Osteoblast (primary cell): ENCODE measurements around the gene PSKH1. TPM values are rescaled to one million over a fixed set of nuclear protein-coding genes. Genes with fewer than 3 reads are reported as not detected.

ENCODE experiments used
- DNase-seq: peaks from one replicate; pipeline ENCODE4 v3.0.0; 2011; ENCODE audit warnings: low spot score, mixed read lengths; ENCODE audit not compliant: insufficient read length; ENCODE audit errors: missing footprints
- H2AFZ ChIP-seq: 2 replicates; pipeline ENCODE4 v1.6.0; 2011; ENCODE audit warnings: mild to moderate bottlenecking, low read length
- H3K27ac ChIP-seq: 2 replicates; pipeline ENCODE4 v1.5.1; 2011; ENCODE audit warnings: mild to moderate bottlenecking, low read depth, low read length, moderate library complexity
- H3K27me3 ChIP-seq: 2 replicates; pipeline ENCODE4 v1.6.0; 2012; ENCODE audit warnings: mild to moderate bottlenecking, control low read depth, inconsistent platforms, low read length, moderate library complexity; ENCODE audit not compliant: insufficient read depth
- H3K36me3 ChIP-seq: 2 replicates; pipeline ENCODE4 v1.5.1; 2011; ENCODE audit warnings: mild to moderate bottlenecking, low read length, control low read depth, moderate library complexity; ENCODE audit not compliant: insufficient read depth
- H3K4me1 ChIP-seq: 2 replicates; pipeline ENCODE4 v1.5.1; 2011; ENCODE audit warnings: mild to moderate bottlenecking, low read length, control low read depth, moderate library complexity; ENCODE audit not compliant: insufficient read depth
- H3K4me2 ChIP-seq: 2 replicates; pipeline ENCODE4 v1.6.0; 2011; ENCODE audit warnings: mild to moderate bottlenecking, low read length; ENCODE audit not compliant: insufficient read depth
- H3K4me3 ChIP-seq: fragments of 200-600 bp; sonication (generic); 3 replicates; pipeline ENCODE4 v1.5.1; 2012; ENCODE audit warnings: mild to moderate bottlenecking, low read length, inconsistent platforms; ENCODE audit not compliant: insufficient read depth
- H3K79me2 ChIP-seq: 2 replicates; pipeline ENCODE4 v1.6.0; 2012; ENCODE audit warnings: mild to moderate bottlenecking, low read length, control low read depth, inconsistent platforms; ENCODE audit not compliant: insufficient read depth
- H3K9me3 ChIP-seq: 2 replicates; pipeline ENCODE4 v1.5.1; 2011; ENCODE audit warnings: low read depth, low read length, control low read depth
- H4K20me1 ChIP-seq: 2 replicates; pipeline ENCODE4 v1.6.0; 2012; ENCODE audit warnings: mild to moderate bottlenecking, low read length, control low read depth; ENCODE audit not compliant: insufficient read depth
- total RNA-seq: library from RNA; depleted of rRNA; stranded (reverse); fragments of >200 nt; gene quantifications from 2 replicates; pipeline ENCODE4 v1.2.3, GENCODE V29; 2012
- TF ChIP-seq, protein P1 (sequence below): IDR thresholded peaks from 2 replicates; pipeline ENCODE4 v1.5.1; 2011; ENCODE audit warnings: mild to moderate bottlenecking, low read depth, low read length, moderate library complexity; ENCODE audit errors: extremely low read depth

PSKH1 gene
- total RNA-seq, 1 donor: 18.5 TPM

DNA sequence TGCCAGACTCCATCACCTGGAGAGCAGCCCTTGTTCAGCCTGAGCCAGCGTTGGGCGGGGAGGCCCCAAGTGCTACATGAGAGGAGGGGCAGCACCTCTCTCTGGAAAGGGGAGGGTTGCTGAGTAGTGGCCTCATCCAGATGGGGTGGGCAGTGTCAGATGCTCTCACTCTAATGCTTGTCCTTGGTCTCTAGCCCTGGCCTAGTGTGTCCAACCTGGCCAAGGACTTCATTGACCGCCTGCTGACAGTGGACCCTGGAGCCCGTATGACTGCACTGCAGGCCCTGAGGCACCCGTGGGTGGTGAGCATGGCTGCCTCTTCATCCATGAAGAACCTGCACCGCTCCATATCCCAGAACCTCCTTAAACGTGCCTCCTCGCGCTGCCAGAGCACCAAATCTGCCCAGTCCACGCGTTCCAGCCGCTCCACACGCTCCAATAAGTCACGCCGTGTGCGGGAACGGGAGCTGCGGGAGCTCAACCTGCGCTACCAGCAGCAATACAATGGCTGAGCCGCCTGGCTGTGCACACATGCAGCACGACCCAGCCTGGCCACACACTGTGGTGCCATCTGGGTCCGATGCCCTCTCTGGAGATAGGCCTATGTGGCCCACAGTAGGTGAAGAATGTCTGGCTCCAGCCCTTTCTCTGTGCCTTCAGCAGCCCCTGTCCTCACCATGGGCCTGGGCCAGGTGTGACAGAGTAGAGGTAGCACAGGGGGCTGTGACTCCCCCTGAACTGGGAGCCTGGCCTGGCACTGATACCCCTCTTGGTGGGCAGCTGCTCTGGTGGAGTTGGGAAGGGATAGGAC lies 34.3 kb downstream of the PSKH1 start:
- Histone ChIP-seq H3K27me3 (no peaks in the 10 kb centered on the region), H3K4me2 (no peak overlapping the region), H4K20me1 (peaks cover 56% of the 10 kb centered on the region), H3K79me2 (peaks cover 31% of the 10 kb centered on the region), H3K9me3 (no peaks in the 10 kb centered on the region), H3K36me3 (peaks cover 32% of the 10 kb centered on the region), H2AFZ (no peak overlapping the region), H3K4me1 (peaks cover 15% of the 10 kb centered on the region), H3K27ac (no peak overlapping the region), H3K4me3 (no peak overlapping the region)
- TF ChIP-seq, protein P1, sequence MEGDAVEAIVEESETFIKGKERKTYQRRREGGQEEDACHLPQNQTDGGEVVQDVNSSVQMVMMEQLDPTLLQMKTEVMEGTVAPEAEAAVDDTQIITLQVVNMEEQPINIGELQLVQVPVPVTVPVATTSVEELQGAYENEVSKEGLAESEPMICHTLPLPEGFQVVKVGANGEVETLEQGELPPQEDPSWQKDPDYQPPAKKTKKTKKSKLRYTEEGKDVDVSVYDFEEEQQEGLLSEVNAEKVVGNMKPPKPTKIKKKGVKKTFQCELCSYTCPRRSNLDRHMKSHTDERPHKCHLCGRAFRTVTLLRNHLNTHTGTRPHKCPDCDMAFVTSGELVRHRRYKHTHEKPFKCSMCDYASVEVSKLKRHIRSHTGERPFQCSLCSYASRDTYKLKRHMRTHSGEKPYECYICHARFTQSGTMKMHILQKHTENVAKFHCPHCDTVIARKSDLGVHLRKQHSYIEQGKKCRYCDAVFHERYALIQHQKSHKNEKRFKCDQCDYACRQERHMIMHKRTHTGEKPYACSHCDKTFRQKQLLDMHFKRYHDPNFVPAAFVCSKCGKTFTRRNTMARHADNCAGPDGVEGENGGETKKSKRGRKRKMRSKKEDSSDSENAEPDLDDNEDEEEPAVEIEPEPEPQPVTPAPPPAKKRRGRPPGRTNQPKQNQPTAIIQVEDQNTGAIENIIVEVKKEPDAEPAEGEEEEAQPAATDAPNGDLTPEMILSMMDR: no peak
- DNase-seq: peak; percentile 66

DNA sequence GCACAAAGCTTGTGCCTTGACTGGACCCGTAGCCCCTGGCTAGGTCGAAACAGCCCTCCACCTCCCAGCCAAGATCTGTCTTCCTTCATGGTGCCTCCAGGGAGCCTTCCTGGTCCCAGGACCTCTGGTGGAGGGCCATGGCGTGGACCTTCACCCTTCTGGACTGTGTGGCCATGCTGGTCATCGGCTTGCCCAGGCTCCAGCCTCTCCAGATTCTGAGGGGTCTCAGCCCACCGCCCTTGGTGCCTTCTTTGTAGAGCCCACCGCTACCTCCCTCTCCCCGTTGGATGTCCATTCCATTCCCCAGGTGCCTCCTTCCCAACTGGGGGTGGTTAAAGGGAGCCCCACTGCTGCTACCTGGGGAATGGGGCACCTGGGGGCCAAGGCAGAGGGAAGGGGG lies 35.1 kb downstream of the PSKH1 start:
- H3K27ac ChIP-seq: no peak overlapping the region
- H3K36me3 ChIP-seq: peaks cover 29% of the 10 kb centered on the region
- H2AFZ ChIP-seq: no peak overlapping the region
- H3K4me2 ChIP-seq: no peak overlapping the region
- TF ChIP-seq, protein P1: no peak
- DNase-seq: peak; percentile 37
- peaks cover 48% of the 10 kb centered on the region for H4K20me1 ChIP-seq
- no peaks in the 10 kb centered on the region for H3K9me3 ChIP-seq
- no peak overlapping the region for H3K4me3 ChIP-seq
- H3K27me3 ChIP-seq: no peaks in the 10 kb centered on the region
- peaks cover 23% of the 10 kb centered on the region for H3K79me2 ChIP-seq
- H3K4me1 ChIP-seq: peaks cover 15% of the 10 kb centered on the region

DNA sequence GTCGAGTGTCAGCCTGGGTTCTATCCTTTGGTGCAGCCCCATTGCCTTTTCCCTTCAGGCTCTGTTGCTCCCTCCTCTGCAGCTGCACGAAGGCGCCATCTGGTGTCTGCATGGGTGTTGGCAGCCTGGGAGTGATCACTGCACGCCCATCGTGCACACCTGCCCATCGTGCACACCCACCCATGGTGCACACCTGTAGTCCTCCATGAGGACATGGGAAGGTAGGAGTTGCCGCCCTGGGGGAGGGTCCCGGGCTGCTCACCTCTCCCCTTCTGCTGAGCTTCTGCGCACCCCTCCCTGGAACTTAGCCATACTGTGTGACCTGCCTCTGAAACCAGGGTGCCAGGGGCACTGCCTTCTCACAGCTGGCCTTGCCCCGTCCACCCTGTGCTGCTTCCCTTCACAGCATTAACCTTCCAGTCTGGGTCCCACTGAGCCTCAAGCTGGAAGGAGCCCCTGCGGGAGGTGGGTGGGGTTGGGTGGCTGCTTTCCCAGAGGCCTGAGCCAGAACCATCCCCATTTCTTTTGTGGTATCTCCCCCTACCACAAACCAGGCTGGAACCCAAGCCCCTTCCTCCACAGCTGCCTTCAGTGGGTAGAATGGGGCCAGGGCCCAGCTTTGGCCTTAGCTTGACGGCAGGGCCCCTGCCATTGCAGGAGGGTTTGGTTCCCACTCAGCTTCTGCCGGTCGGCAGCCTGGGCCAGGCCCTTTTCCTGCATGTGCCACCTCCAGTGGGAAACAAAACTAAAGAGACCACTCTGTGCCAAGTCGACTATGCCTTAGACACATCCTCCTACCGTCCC lies 35.7 kb downstream of the PSKH1 start:
- no peak overlapping the region for H3K4me2 ChIP-seq
- H3K4me1 ChIP-seq: peaks cover 15% of the 10 kb centered on the region
- peak; percentile 97 for DNase-seq
- no peaks in the 10 kb centered on the region for H3K27me3 ChIP-seq
- H3K27ac ChIP-seq: no peak overlapping the region
- H3K9me3 ChIP-seq: no peaks in the 10 kb centered on the region
- H3K4me3 ChIP-seq: no peak overlapping the region
- no peak overlapping the region for H2AFZ ChIP-seq
- TF ChIP-seq, protein P1: peak; percentile 94
- H3K36me3 ChIP-seq: peaks cover 30% of the 10 kb centered on the region
- peaks cover 20% of the 10 kb centered on the region for H3K79me2 ChIP-seq
- peaks cover 42% of the 10 kb centered on the region for H4K20me1 ChIP-seq

DNA sequence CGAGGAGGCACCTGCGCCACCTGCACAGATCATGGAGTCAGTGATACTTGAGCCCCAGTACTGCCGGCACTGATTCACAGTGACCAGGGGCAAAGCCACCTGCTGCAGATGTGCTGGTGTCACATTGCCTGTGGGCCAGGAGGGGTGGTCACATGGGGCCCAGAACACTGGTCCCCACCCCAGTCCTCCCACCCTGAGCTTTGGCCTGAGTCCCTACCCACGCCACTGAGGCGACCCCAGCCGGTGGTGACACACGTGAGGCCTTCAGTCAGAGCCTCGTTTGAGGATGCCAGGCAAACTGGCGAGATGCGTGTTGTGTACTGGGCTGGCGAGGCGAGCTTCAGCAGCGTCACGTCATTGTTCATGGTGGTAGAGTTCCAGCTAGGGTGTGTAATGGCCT lies 37.1 kb downstream of the PSKH1 start:
- TF ChIP-seq, protein P1: no peak
- Histone ChIP-seq H3K27ac (no peak overlapping the region), H3K4me3 (no peak overlapping the region), H3K27me3 (no peaks in the 10 kb centered on the region), H4K20me1 (peaks cover 46% of the 10 kb centered on the region), H3K79me2 (peaks cover 12% of the 10 kb centered on the region), H3K9me3 (no peaks in the 10 kb centered on the region), H3K4me1 (peaks cover 25% of the 10 kb centered on the region), H3K4me2 (no peak overlapping the region), H2AFZ (no peak overlapping the region), H3K36me3 (peaks cover 31% of the 10 kb centered on the region)
- DNase-seq: peak; percentile 39
